DND-41 (cell line): ENCODE results near the gene SEZ6L2.

Source experiments
- EZH2 ChIP-seq: IDR thresholded peaks from 3 replicates; pipeline ENCODE4 v1.6.1; 2012; ENCODE audit warnings: borderline replicate concordance, low read depth, mild to moderate bottlenecking, moderate library complexity, low read length, inconsistent platforms; ENCODE audit not compliant: severe bottlenecking
- TF ChIP-seq, protein P1 (sequence below): IDR thresholded peaks from 2 replicates; pipeline ENCODE4 v1.5.1; 2012; ENCODE audit warnings: borderline replicate concordance, low read length, moderate library complexity, mild to moderate bottlenecking; ENCODE audit not compliant: poor library complexity, severe bottlenecking; ENCODE audit errors: extremely low read depth

DNA sequence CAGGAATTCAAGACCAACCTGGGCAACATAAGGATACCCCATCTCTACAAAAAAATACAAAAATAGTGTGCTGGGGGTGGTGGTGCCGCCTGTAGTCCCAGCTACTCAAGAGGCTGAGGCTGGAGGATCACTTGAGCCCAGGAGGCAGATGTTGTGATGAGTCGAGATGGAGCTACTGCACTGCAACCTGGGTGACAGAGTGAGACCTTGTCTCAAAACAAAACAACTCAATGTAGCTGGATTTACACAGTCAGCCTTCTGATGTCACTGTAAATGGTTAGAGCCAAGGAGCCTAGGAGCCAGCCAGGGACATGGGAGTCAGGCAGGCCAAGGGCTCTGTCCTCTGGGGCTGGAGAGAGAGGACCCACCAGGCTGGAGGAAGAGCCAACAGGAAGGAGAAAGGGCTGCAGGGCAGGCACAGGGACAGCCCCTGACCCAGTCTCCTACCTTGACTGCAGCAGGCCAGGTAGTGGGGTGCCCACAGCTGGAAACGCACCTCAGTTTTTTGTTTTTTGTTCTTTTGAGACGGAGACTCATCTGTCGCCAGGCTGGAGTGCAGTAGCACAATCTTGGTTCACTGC, 44.7 kb downstream of the SEZ6L2 start:
- TF ChIP-seq, protein P1, sequence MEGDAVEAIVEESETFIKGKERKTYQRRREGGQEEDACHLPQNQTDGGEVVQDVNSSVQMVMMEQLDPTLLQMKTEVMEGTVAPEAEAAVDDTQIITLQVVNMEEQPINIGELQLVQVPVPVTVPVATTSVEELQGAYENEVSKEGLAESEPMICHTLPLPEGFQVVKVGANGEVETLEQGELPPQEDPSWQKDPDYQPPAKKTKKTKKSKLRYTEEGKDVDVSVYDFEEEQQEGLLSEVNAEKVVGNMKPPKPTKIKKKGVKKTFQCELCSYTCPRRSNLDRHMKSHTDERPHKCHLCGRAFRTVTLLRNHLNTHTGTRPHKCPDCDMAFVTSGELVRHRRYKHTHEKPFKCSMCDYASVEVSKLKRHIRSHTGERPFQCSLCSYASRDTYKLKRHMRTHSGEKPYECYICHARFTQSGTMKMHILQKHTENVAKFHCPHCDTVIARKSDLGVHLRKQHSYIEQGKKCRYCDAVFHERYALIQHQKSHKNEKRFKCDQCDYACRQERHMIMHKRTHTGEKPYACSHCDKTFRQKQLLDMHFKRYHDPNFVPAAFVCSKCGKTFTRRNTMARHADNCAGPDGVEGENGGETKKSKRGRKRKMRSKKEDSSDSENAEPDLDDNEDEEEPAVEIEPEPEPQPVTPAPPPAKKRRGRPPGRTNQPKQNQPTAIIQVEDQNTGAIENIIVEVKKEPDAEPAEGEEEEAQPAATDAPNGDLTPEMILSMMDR = no peak
- TF ChIP-seq EZH2 = no peak
